NCI-H2107 treated with DMSO at 0.1 percent for 48 hours (cell line): ENCODE data around the gene TBC1D4.
"Not testable (repeated sequence)": the region's sequence is repeated elsewhere in the genome, so short reads cannot be mapped to it uniquely, and the experiment has no call there.

ENCODE experiments used
- DNase-seq: peaks from one replicate; lab custom pipeline; 2025; ENCODE audit not compliant: unreplicated experiment; lab: John Stamatoyannopoulos, UW

Gene TBC1D4

GRCh38 chr13:75329097-75329496 is 152.9 kb downstream of the TBC1D4 start:
- DNase-seq, result no peak

- no peak for DNase-seq
Observed at GRCh38 chr13:75327135-75327510, 154.8 kb downstream of the TBC1D4 start.

GRCh38 chr13:75326173-75327134 is 155.5 kb downstream of the TBC1D4 start:
- no peak for DNase-seq

- no peak for DNase-seq
Observed at GRCh38 chr13:75325711-75326110, 156.3 kb downstream of the TBC1D4 start.

- DNase-seq, result no peak
Observed at GRCh38 chr13:75324413-75324940, 157.5 kb downstream of the TBC1D4 start.

- no peak for DNase-seq
Observed at GRCh38 chr13:75321084-75321483, 160.9 kb downstream of the TBC1D4 start.

- DNase-seq, result no peak
Observed at GRCh38 chr13:75319254-75319653, 162.7 kb downstream of the TBC1D4 start.

GRCh38 chr13:75318138-75318833 is 163.7 kb downstream of the TBC1D4 start:
- no peak for DNase-seq

GRCh38 chr13:75316427-75316826 is 165.5 kb downstream of the TBC1D4 start:
- no peak for DNase-seq

- DNase-seq, result no peak
Observed at GRCh38 chr13:75312884-75313520, 169.0 kb downstream of the TBC1D4 start.

GRCh38 chr13:75309981-75310580 is 171.9 kb downstream of the TBC1D4 start:
- DNase-seq, result no peak

GRCh38 chr13:75308222-75308621 is 173.7 kb downstream of the TBC1D4 start:
- DNase-seq, result no peak

GRCh38 chr13:75307370-75307949 is 174.5 kb downstream of the TBC1D4 start:
- no peak for DNase-seq

GRCh38 chr13:75306967-75307366 is 175.0 kb downstream of the TBC1D4 start:
- DNase-seq, result not testable (repeated sequence)

- DNase-seq, result no peak
Observed at GRCh38 chr13:75305059-75305458, 176.9 kb downstream of the TBC1D4 start.

- DNase-seq, result no peak
Observed at GRCh38 chr13:75303263-75303662, 178.7 kb downstream of the TBC1D4 start.

- no peak for DNase-seq
Observed at GRCh38 chr13:75302071-75302698, 179.8 kb downstream of the TBC1D4 start.

GRCh38 chr13:75299913-75300862 is 181.8 kb downstream of the TBC1D4 start:
- no peak for DNase-seq

- no peak for DNase-seq
Observed at GRCh38 chr13:75299246-75299645, 182.7 kb downstream of the TBC1D4 start.
